ENCODE results near the gene OSM. TPM values are rescaled to one million over a fixed set of nuclear protein-coding genes. Genes with fewer than 3 reads are reported as not detected.

Gene OSM
- total RNA-seq, 3 donors from 2014 or later = 0.41 to 1.0 TPM; not detected in 1

DNA sequence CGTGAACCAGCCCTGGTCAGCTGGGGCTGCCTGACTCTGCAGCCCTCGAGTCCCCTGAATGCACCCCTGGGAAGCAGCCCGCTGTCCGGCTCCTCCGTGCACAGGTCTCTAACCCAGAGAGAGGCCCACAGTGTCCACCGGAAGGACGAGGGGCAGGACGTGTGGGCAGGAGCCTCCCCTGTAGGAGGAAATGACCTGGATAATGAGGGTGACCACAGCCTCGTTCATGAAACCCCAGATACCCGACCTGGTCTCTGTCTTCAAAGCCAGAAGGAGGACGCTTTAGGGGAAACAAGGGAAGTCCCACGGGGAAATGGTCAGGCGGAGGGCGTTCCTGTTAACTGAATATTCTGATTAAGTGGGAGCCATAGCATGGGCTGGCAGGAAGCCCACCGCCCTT is 43.3 kb downstream of the OSM start:
- intact Hi-C loops (cut with DNase I, micrococcal nuclease) = no loop called here
- H3K36me3 ChIP-seq (ENCODE audit: low read depth) = no peaks in the 10 kb centered on the region
- TF ChIP-seq, protein P1, sequence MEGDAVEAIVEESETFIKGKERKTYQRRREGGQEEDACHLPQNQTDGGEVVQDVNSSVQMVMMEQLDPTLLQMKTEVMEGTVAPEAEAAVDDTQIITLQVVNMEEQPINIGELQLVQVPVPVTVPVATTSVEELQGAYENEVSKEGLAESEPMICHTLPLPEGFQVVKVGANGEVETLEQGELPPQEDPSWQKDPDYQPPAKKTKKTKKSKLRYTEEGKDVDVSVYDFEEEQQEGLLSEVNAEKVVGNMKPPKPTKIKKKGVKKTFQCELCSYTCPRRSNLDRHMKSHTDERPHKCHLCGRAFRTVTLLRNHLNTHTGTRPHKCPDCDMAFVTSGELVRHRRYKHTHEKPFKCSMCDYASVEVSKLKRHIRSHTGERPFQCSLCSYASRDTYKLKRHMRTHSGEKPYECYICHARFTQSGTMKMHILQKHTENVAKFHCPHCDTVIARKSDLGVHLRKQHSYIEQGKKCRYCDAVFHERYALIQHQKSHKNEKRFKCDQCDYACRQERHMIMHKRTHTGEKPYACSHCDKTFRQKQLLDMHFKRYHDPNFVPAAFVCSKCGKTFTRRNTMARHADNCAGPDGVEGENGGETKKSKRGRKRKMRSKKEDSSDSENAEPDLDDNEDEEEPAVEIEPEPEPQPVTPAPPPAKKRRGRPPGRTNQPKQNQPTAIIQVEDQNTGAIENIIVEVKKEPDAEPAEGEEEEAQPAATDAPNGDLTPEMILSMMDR (IDR thresholded peaks at IDR 0.05) = no peak
- H3K4me3 ChIP-seq = no peak overlapping the region
- ATAC-seq (no peak), DNase-seq (no peak)
- H3K9me3 ChIP-seq = no peaks in the 10 kb centered on the region
- H3K4me1 ChIP-seq (ENCODE audit: low read depth) = no peaks in the 10 kb centered on the region

DNA sequence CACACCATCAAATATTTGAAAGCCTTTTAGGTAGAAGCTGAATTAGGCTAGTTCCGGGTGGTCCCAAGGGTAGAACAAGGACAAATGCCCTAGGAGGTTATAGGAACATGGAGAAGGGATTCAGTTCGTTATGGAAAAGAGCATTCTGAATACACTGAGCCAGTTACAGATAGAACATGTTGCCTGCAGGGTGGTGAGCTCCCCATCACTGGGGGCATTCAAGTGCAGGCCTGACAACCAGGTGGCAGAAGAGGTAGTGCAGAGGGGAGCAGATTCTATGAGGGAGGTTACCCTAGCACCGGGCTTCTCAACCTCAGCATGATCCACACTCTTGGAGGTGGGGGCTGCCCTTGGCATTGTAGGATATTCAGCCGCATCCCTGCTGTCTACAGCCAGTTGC is 44.3 kb downstream of the OSM start:
- DNase-seq (no peak), ATAC-seq (no peak)
- Histone ChIP-seq H3K4me3 (no peak overlapping the region), H3K4me1 (ENCODE audit: low read depth) (no peaks in the 10 kb centered on the region), H3K36me3 (ENCODE audit: low read depth) (no peaks in the 10 kb centered on the region), H3K9me3 (no peaks in the 10 kb centered on the region)
- intact Hi-C loops (cut with DNase I, micrococcal nuclease) = no loop called here
- TF ChIP-seq, protein P1 (IDR thresholded peaks at IDR 0.05) = no peak

DNA sequence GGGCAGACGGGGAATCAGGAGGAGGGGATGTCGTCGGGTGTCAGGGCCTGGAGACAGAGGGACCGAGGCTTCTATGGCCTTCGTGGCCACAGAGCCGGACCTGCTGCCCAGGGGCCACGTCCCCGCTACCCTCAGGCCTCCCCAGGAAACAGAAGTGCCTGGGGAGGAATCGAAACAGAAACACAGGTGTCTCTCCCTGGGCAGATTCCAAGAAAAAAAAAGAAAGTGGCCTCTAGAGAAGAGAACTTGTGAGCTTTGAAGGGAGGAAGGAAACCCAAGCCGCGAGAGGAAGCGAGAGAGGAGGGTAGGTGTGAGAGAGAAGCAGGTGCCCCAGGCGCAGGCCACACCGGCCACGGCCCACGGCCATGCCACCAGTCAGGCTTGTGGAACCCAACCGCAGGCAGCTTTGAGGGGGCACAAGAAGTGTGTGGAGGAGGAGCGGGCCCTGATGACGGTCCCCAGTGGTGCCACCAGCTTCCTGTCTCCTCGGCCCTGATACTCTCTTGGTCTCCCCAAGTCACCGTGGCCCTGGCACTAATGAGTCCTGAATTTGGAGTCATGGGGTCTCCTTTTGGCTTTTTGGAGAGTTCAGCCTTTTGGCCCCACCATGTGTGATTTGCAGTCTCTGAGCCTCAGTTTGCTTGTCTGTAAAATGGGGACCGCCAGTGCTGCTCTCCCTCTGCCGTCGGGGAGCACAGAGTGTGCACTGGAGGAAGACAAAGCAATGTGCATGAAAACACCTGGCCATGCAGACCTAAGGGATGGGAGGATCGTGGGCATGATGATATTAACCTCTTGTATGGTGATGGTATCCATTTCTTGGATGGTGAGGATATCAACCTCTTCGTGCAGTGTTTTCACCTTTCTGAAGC is 45.3 kb downstream of the OSM start:
- DNase-seq (peak in 2 of 3 donors; percentile 60 to 63), ATAC-seq (peak; percentile 63)
- no peak overlapping the region for H3K4me3 ChIP-seq
- H3K4me1 ChIP-seq (ENCODE audit: low read depth) = no peaks in the 10 kb centered on the region
- intact Hi-C loops (cut with DNase I, micrococcal nuclease) = no loop called here
- no peaks in the 10 kb centered on the region for H3K9me3 ChIP-seq
- TF ChIP-seq, protein P1 (IDR thresholded peaks at IDR 0.05) = no peak
- no peaks in the 10 kb centered on the region for H3K36me3 ChIP-seq (ENCODE audit: low read depth)

DNA sequence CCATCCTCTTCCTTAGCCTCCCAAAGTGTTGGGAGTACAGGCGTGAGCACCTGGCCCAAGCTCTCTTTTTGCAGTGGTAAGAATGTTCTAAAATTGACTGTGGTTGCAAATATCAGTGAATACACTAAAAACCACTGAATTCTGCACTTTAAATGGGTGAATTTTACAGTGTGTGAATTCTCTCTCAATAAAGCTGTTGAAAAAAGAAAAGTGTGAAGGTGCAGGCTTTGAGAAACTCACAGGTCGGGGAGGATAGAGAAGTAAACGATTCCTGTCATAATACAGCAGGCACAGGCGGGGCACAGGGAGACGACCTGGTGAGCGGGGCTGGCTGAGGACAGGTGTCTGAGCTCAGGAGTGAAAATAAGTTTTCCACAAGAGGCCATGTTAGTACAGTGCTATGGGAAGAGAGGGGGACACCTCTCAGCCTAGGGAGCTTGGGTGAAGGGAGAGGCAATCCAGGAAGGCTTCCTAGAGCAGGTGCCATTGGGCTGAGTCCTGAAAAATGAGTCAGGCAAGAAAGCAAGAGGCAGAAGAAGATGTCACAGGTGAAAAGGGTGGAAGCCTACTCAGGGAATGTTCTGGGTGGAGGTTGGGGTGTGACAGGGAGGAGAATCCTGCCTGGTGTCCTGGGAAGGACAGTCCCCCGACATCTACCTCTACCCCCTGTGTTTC is 46.2 kb downstream of the OSM start:
- peak; percentile 6 for ATAC-seq
- TF ChIP-seq, protein P1 (IDR thresholded peaks at IDR 0.05) = no peak
- intact Hi-C loops (cut with DNase I, micrococcal nuclease) = no loop called here

DNA sequence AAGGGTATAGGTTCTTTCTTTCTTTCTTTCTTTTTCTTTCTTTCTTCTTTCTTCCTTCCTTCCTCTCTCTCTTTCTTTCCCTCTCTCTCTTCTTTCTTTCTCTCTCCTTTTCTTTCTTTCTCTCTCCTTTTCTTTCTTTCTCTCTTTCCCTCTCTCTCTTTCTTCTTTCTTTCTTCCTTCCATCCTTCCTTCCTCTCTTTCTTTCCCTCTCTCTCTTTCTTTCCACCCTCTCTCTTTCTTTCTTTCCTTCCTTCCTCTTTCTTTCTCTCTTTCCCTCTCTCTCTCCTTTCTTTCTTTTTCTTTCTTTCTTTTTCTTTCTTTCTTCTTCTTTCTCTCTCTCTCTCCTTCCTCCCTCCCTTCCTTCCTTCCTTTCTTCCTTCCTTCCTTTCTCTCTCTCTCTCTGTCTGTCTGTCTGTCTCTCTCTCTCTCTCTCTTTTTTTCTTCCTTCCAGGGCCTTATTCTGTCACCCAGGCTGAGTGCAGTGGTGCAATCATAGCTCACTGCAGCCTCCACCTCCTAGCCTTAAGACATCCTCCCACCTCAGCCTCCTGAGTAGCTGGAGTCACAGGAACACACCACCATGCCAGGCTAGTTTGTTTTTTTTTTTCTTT is 46.9 kb downstream of the OSM start:
- Histone ChIP-seq H3K4me1 (ENCODE audit: low read depth) (no peaks in the 10 kb centered on the region), H3K36me3 (ENCODE audit: low read depth) (no peaks in the 10 kb centered on the region), H3K9me3 (no peaks in the 10 kb centered on the region), H3K4me3 (no peak overlapping the region)
- ATAC-seq (no peak), DNase-seq (no peak)
- intact Hi-C loops (cut with DNase I, micrococcal nuclease) = no loop called here
- TF ChIP-seq, protein P1 (IDR thresholded peaks at IDR 0.05) = no peak

More for the DNA sequence above, 46.2 kb downstream of the OSM start:
- no peaks in the 10 kb centered on the region for H3K9me3 ChIP-seq
- no peak overlapping the region for H3K4me3 ChIP-seq
- H3K36me3 ChIP-seq (ENCODE audit: low read depth) = no peaks in the 10 kb centered on the region
- peak in 1 of 3 donors; percentile 22 for DNase-seq
- H3K4me1 ChIP-seq (ENCODE audit: low read depth) = no peaks in the 10 kb centered on the region
